HepG2 (cell line): Measurements from ENCODE around the gene CCNL1. TPM values are rescaled to one million over a fixed set of nuclear protein-coding genes. Genes with fewer than 3 reads are reported as not detected.

Experiments
- ASH2L ChIP-seq: fragments of 300-600, 200-600 bp; sonication (generic); IDR thresholded peaks from 2 replicates; pipeline ENCODE4 v1.7.0; 2017; ENCODE audit warnings: low read depth, mild to moderate bottlenecking, moderate library complexity, mixed read lengths, low read length; ENCODE audit not compliant: insufficient read length
- GABPA ChIP-seq, 2 experiments: IDR thresholded peaks; 2 replicates each; pipeline ENCODE4 v1.6.1; 2011 to 2016; ENCODE audit warnings: low read depth in 2 of 2, low read length in 1 of 2, missing biosample characterization in 1 of 2, missing genetic modification characterization in 1 of 2
- MIER2 ChIP-seq: IDR thresholded peaks from 2 replicates; pipeline ENCODE4 v1.6.1; 2016; ENCODE audit warnings: missing biosample characterization, missing genetic modification reagents
- POLR2A ChIP-seq, 2 experiments: IDR thresholded peaks; 2 replicates each; pipeline ENCODE4 v1.6.1; 2011; ENCODE audit warnings: low read depth in 2 of 2, low read length in 2 of 2, mild to moderate bottlenecking in 1 of 2, moderate library complexity in 1 of 2; ENCODE audit not compliant: insufficient read depth in 1 of 2
- ZFAT ChIP-seq: sonication (generic); formaldehyde crosslinking; conservative IDR thresholded peaks from 2 replicates; pipeline ENCODE4 v1.8.1; 2023; ENCODE audit warnings: missing genetic modification reagents, inconsistent platforms
- ZNF841 ChIP-seq: sonication (generic); formaldehyde crosslinking; IDR thresholded peaks from 2 replicates; pipeline ENCODE4 v1.8.1; 2023; ENCODE audit warnings: missing genetic modification reagents, borderline replicate concordance
- polyA plus RNA-seq, 8 experiments: library from polyadenylated mRNA; depleted of rRNA in 3 of 8; stranded (reverse) in 7 of 8; unstranded in 1 of 8; fragments of >200 nt; fragmentation: Illumina TruSeq in 4 of 8; extraction: Trizol in 4 of 8; gene quantifications; 2 replicates each; pipeline versions ENCODE4 v1.2.1 to v1.2.3, GENCODE V29; 2011 to 2016; ENCODE audit warnings: low read depth in 4 of 8, missing spikeins in 1 of 8, mixed read lengths in 1 of 8; ENCODE audit not compliant: insufficient read depth in 1 of 8
- total RNA-seq, 5 experiments: library from RNA; depleted of rRNA; stranded (reverse); fragments of >200 nt; fragmentation: Illumina TruSeq; extraction: Trizol; gene quantifications; 2 replicates each; pipeline ENCODE4 v1.2.3, GENCODE V29; 2016; ENCODE audit warnings: low read depth in 1 of 5
- TF ChIP-seq, protein P1 (sequence below): sonication (generic); formaldehyde crosslinking; IDR thresholded peaks from 2 replicates; pipeline ENCODE4 v1.4.0; 2020; ENCODE audit warnings: missing genetic modification reagents
- TF ChIP-seq, protein P2 (sequence below): fragments of 450-650 bp; IDR thresholded peaks from 2 replicates; pipeline ENCODE4 v1.6.1; 2017
- TF ChIP-seq, protein P3 (sequence below): sonication (generic); formaldehyde crosslinking; IDR thresholded peaks from 2 replicates; pipeline ENCODE4 v1.4.0; 2020; ENCODE audit warnings: missing genetic modification reagents
- TF ChIP-seq, protein P4 (sequence below): sonication (generic); formaldehyde crosslinking; conservative IDR thresholded peaks from 2 replicates; pipeline ENCODE4 v1.4.0; 2020; ENCODE audit warnings: mild to moderate bottlenecking, missing genetic modification reagents, moderate library complexity
- TF ChIP-seq, protein P5 (sequence below): sonication (generic); formaldehyde crosslinking; IDR thresholded peaks from 2 replicates; pipeline ENCODE4 v1.4.0; 2020; ENCODE audit warnings: missing genetic modification reagents, borderline replicate concordance
- TF ChIP-seq, protein P6 (sequence below): sonication (generic); formaldehyde crosslinking; IDR thresholded peaks from 2 replicates; pipeline ENCODE4 v1.8.0; 2022; ENCODE audit warnings: low read depth, missing genetic modification reagents

Gene CCNL1
- total and polyA plus RNA-seq, 2 of the 13 experiments (the other 11 are each of a cell fraction or from before 2014, with no cell fraction given) = 151 to 303 TPM

DNA sequence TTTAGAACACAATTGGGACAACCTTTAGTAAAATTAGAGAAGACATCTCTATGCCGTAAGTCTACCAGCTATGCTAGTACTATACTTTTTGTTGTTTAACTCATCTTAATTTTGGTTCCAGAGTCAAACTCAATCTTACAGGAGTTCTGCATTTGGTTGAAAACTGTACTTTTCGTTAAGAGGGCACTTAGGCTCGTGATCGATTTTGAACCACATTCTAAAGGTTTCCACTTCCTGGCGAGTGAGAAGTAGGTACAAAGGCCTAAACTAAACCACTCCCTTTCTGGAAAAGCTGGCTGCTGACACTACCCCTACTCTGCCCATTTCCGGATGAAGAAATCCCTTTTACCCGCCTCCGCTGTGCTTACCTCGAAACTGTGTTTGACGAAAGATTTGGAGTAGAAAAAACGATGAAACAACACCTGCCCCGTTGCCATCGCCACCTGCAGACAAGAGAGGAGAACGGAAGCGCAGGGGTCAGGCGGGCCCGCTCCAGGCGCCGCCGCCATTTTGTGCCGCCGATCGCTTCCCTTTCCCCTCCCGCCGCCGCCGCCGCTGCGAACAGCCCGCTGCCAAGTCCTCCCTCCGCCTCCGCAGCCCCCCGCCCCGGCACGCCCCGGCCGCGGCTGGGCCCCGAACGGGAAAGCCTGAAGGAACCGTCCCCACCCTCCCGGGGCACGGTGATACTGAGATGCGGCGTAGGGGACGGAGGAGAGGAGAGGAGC lies 748 bp downstream of the CCNL1 start (continued):
- TF ChIP-seq, protein P1, sequence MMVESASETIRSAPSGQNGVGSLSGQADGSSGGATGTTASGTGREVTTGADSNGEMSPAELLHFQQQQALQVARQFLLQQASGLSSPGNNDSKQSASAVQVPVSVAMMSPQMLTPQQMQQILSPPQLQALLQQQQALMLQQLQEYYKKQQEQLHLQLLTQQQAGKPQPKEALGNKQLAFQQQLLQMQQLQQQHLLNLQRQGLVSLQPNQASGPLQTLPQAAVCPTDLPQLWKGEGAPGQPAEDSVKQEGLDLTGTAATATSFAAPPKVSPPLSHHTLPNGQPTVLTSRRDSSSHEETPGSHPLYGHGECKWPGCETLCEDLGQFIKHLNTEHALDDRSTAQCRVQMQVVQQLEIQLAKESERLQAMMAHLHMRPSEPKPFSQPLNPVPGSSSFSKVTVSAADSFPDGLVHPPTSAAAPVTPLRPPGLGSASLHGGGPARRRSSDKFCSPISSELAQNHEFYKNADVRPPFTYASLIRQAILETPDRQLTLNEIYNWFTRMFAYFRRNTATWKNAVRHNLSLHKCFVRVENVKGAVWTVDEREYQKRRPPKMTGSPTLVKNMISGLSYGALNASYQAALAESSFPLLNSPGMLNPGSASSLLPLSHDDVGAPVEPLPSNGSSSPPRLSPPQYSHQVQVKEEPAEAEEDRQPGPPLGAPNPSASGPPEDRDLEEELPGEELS = 0 out of 2 replicates have a peak, but pooled peaks have one; percentile 28
- TF ChIP-seq, protein P2, sequence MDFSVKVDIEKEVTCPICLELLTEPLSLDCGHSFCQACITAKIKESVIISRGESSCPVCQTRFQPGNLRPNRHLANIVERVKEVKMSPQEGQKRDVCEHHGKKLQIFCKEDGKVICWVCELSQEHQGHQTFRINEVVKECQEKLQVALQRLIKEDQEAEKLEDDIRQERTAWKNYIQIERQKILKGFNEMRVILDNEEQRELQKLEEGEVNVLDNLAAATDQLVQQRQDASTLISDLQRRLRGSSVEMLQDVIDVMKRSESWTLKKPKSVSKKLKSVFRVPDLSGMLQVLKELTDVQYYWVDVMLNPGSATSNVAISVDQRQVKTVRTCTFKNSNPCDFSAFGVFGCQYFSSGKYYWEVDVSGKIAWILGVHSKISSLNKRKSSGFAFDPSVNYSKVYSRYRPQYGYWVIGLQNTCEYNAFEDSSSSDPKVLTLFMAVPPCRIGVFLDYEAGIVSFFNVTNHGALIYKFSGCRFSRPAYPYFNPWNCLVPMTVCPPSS = no peak
- peak; percentile 75 for TF ChIP-seq ASH2L
- peak; percentile 24; the same call in 1 of the 2 replicates for TF ChIP-seq ZNF841 (CRISPR knock-in tag)
- TF ChIP-seq, protein P3, sequence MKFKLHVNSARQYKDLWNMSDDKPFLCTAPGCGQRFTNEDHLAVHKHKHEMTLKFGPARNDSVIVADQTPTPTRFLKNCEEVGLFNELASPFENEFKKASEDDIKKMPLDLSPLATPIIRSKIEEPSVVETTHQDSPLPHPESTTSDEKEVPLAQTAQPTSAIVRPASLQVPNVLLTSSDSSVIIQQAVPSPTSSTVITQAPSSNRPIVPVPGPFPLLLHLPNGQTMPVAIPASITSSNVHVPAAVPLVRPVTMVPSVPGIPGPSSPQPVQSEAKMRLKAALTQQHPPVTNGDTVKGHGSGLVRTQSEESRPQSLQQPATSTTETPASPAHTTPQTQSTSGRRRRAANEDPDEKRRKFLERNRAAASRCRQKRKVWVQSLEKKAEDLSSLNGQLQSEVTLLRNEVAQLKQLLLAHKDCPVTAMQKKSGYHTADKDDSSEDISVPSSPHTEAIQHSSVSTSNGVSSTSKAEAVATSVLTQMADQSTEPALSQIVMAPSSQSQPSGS (CRISPR knock-in tag) = peak; percentile 15; the same call in 1 of the 2 replicates
- no peak; the same call in 1 of the 2 replicates for TF ChIP-seq GABPA (IDR thresholded peaks at IDR 0.05; ENCODE audit: low read depth, low read length)
- peak; percentile 50 for TF ChIP-seq GABPA (CRISPR knock-in tag; IDR thresholded peaks at IDR 0.05; ENCODE audit: low read depth)
- peak in 1 of 2 experiments; percentile 34; a peak in 1 of 4 replicates for TF ChIP-seq POLR2A (IDR thresholded peaks at IDR 0.05; ENCODE audit: insufficient read depth in 1 of 2, low read depth in 2 of 2, low read length in 2 of 2)
- TF ChIP-seq, protein P4, sequence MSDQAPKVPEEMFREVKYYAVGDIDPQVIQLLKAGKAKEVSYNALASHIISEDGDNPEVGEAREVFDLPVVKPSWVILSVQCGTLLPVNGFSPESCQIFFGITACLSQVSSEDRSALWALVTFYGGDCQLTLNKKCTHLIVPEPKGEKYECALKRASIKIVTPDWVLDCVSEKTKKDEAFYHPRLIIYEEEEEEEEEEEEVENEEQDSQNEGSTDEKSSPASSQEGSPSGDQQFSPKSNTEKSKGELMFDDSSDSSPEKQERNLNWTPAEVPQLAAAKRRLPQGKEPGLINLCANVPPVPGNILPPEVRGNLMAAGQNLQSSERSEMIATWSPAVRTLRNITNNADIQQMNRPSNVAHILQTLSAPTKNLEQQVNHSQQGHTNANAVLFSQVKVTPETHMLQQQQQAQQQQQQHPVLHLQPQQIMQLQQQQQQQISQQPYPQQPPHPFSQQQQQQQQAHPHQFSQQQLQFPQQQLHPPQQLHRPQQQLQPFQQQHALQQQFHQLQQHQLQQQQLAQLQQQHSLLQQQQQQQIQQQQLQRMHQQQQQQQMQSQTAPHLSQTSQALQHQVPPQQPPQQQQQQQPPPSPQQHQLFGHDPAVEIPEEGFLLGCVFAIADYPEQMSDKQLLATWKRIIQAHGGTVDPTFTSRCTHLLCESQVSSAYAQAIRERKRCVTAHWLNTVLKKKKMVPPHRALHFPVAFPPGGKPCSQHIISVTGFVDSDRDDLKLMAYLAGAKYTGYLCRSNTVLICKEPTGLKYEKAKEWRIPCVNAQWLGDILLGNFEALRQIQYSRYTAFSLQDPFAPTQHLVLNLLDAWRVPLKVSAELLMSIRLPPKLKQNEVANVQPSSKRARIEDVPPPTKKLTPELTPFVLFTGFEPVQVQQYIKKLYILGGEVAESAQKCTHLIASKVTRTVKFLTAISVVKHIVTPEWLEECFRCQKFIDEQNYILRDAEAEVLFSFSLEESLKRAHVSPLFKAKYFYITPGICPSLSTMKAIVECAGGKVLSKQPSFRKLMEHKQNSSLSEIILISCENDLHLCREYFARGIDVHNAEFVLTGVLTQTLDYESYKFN = 0 out of 2 replicates have a peak, but pooled peaks have one; percentile 10
- TF ChIP-seq ZFAT (CRISPR knock-in tag) = 0 out of 2 replicates have a peak, but pooled peaks have one; percentile 33
- TF ChIP-seq, protein P5, sequence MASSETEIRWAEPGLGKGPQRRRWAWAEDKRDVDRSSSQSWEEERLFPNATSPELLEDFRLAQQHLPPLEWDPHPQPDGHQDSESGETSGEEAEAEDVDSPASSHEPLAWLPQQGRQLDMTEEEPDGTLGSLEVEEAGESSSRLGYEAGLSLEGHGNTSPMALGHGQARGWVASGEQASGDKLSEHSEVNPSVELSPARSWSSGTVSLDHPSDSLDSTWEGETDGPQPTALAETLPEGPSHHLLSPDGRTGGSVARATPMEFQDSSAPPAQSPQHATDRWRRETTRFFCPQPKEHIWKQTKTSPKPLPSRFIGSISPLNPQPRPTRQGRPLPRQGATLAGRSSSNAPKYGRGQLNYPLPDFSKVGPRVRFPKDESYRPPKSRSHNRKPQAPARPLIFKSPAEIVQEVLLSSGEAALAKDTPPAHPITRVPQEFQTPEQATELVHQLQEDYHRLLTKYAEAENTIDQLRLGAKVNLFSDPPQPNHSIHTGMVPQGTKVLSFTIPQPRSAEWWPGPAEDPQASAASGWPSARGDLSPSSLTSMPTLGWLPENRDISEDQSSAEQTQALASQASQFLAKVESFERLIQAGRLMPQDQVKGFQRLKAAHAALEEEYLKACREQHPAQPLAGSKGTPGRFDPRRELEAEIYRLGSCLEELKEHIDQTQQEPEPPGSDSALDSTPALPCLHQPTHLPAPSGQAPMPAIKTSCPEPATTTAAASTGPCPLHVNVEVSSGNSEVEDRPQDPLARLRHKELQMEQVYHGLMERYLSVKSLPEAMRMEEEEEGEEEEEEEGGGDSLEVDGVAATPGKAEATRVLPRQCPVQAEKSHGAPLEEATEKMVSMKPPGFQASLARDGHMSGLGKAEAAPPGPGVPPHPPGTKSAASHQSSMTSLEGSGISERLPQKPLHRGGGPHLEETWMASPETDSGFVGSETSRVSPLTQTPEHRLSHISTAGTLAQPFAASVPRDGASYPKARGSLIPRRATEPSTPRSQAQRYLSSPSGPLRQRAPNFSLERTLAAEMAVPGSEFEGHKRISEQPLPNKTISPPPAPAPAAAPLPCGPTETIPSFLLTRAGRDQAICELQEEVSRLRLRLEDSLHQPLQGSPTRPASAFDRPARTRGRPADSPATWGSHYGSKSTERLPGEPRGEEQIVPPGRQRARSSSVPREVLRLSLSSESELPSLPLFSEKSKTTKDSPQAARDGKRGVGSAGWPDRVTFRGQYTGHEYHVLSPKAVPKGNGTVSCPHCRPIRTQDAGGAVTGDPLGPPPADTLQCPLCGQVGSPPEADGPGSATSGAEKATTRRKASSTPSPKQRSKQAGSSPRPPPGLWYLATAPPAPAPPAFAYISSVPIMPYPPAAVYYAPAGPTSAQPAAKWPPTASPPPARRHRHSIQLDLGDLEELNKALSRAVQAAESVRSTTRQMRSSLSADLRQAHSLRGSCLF (CRISPR knock-in tag) = 0 out of 2 replicates have a peak, but pooled peaks have one; percentile 26
- TF ChIP-seq MIER2 (CRISPR knock-in tag) = no peak
- TF ChIP-seq, protein P6, sequence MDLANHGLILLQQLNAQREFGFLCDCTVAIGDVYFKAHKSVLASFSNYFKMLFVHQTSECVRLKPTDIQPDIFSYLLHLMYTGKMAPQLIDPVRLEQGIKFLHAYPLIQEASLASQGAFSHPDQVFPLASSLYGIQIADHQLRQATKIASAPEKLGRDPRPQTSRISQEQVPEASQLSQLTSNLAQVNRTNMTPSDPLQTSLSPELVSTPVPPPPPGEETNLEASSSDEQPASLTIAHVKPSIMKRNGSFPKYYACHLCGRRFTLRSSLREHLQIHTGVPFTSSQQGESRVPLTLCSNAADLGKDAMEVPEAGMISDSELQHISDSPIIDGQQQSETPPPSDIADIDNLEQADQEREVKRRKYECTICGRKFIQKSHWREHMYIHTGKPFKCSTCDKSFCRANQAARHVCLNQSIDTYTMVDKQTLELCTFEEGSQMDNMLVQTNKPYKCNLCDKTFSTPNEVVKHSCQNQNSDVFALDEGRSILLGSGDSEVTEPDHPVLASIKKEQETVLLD (CRISPR knock-in tag) = peak; percentile 50; the same call in 1 of the 2 replicates
